Neuronal stem cell (in vitro differentiated cells): ENCODE data around the gene MVD.
A peak's percentile ranks its signal among the peaks of the same experiment; 100 is the strongest.

Experiments
- DNase-seq: peaks from one replicate; pipeline ENCODE4 v3.0.0-alpha.2; 2013; ENCODE audit warnings: low spot score
- H2AFZ ChIP-seq: one replicate; pipeline ENCODE4 v1.6.1; 2013; ENCODE audit warnings: mild to moderate bottlenecking, low read length, inconsistent platforms
- H2AK5ac ChIP-seq: 2 replicates; pipeline ENCODE4 v1.6.1; 2013; ENCODE audit warnings: low read depth, mild to moderate bottlenecking, inconsistent platforms, low read length, moderate library complexity, mixed read lengths
- H2BK120ac ChIP-seq: 2 replicates; pipeline ENCODE4 v1.6.1; 2013; ENCODE audit warnings: low read depth, mild to moderate bottlenecking, inconsistent platforms, low read length, moderate library complexity, mixed read lengths
- H2BK12ac ChIP-seq: one replicate; pipeline ENCODE4 v1.6.1; 2013; ENCODE audit warnings: low read length, inconsistent platforms
- H2BK15ac ChIP-seq: 2 replicates; pipeline ENCODE4 v1.6.1; 2013; ENCODE audit warnings: mild to moderate bottlenecking, low read length, inconsistent platforms, mixed read lengths
- H2BK5ac ChIP-seq: one replicate; pipeline ENCODE4 v1.6.1; 2013; ENCODE audit warnings: inconsistent platforms, mild to moderate bottlenecking, low read length, moderate library complexity
- H3K14ac ChIP-seq: one replicate; pipeline ENCODE4 v1.6.1; 2013; ENCODE audit warnings: low read length, inconsistent platforms
- H3K18ac ChIP-seq: 2 replicates; pipeline ENCODE4 v1.6.1; 2013; ENCODE audit warnings: low read length, inconsistent platforms
- H3K23ac ChIP-seq: 2 replicates; pipeline ENCODE4 v1.6.1; 2013; ENCODE audit warnings: low read depth, mild to moderate bottlenecking, mixed read lengths, low read length, inconsistent platforms; ENCODE audit not compliant: poor library complexity
- H3K27ac ChIP-seq: replicated peaks from 3 replicates; pipeline ENCODE4 v1.5.1; 2013; ENCODE audit warnings: low read length, inconsistent platforms
- H3K27me3 ChIP-seq, 3 experiments: 2 replicates each; pipeline ENCODE4 v1.6.1; 2013; ENCODE audit warnings: low read length in 3 of 3, mild to moderate bottlenecking in 2 of 3, inconsistent platforms in 1 of 3, low read depth in 1 of 3, mixed read lengths in 1 of 3, moderate library complexity in 1 of 3; ENCODE audit not compliant: control insufficient read depth in 3 of 3, insufficient read depth in 3 of 3
- H3K36me3 ChIP-seq, 2 donors: replicated peaks in 1 of 2; 2 replicates each; pipeline ENCODE4 v1.6.1; 2013; ENCODE audit warnings: low read length in 2 of 2; ENCODE audit not compliant: control insufficient read depth in 2 of 2, insufficient read depth in 2 of 2
- H3K4ac ChIP-seq: 2 replicates; pipeline ENCODE4 v1.6.1; 2013; ENCODE audit warnings: inconsistent platforms, mild to moderate bottlenecking, low read length, moderate library complexity
- H3K4me1 ChIP-seq, 2 donors: 1 replicate in 1 of 2; 2 replicates in 1 of 2; pipeline ENCODE4 v1.6.1; 2013; ENCODE audit warnings: low read length in 2 of 2, low read depth in 1 of 2; ENCODE audit not compliant: control insufficient read depth in 2 of 2, insufficient read depth in 1 of 2
- H3K4me2 ChIP-seq: one replicate; pipeline ENCODE4 v1.6.1; 2013; ENCODE audit warnings: mild to moderate bottlenecking, low read length, inconsistent platforms; ENCODE audit not compliant: insufficient read depth, poor library complexity, severe bottlenecking
- H3K4me3 ChIP-seq, 2 donors: 2 replicates each; pipeline ENCODE4 v1.5.1; 2013; ENCODE audit warnings: low read length in 2 of 2, mild to moderate bottlenecking in 2 of 2, inconsistent platforms in 1 of 2, moderate library complexity in 1 of 2
- H3K79me1 ChIP-seq: one replicate; pipeline ENCODE4 v1.6.1; 2013; ENCODE audit warnings: low read depth, mild to moderate bottlenecking, inconsistent platforms, low read length, moderate library complexity
- H3K9ac ChIP-seq: one replicate; pipeline ENCODE4 v1.6.1; 2013; ENCODE audit warnings: mild to moderate bottlenecking, low read depth, low read length, inconsistent platforms; ENCODE audit not compliant: poor library complexity
- H3K9me3 ChIP-seq, 2 donors: replicated peaks in 1 of 2; 2 replicates each; pipeline versions ENCODE3 to v1.6.1; 2013; ENCODE audit warnings: low read length in 2 of 2, mild to moderate bottlenecking in 2 of 2, inconsistent platforms in 1 of 2, low read depth in 1 of 2, mixed read lengths in 1 of 2, moderate library complexity in 1 of 2; ENCODE audit not compliant: control insufficient read depth in 2 of 2, insufficient read depth in 1 of 2
- H4K8ac ChIP-seq: one replicate; pipeline ENCODE4 v1.6.1; 2013; ENCODE audit warnings: low read depth, mild to moderate bottlenecking, inconsistent platforms, low read length, moderate library complexity
- H4K91ac ChIP-seq: one replicate; pipeline ENCODE4 v1.6.1; 2013; ENCODE audit warnings: low read length, low read depth, mild to moderate bottlenecking, inconsistent platforms; ENCODE audit not compliant: poor library complexity
- WGBS, 2 donors: extraction: QIAGEN DNeasy Blood & Tissue Kit; methylation state at CpG; one replicate each; pipeline ENCODE4 v1.1.7; 2013; ENCODE audit warnings: missing lambda C conversion rate in 2 of 2, mixed read lengths in 1 of 2; ENCODE audit not compliant: insufficient read length in 2 of 2, insufficient replicate concordance in 1 of 2; ENCODE audit errors: extremely low coverage in 2 of 2; 5-methylcytosine and 5-hydroxymethylcytosine counted together

MVD gene

DNA sequence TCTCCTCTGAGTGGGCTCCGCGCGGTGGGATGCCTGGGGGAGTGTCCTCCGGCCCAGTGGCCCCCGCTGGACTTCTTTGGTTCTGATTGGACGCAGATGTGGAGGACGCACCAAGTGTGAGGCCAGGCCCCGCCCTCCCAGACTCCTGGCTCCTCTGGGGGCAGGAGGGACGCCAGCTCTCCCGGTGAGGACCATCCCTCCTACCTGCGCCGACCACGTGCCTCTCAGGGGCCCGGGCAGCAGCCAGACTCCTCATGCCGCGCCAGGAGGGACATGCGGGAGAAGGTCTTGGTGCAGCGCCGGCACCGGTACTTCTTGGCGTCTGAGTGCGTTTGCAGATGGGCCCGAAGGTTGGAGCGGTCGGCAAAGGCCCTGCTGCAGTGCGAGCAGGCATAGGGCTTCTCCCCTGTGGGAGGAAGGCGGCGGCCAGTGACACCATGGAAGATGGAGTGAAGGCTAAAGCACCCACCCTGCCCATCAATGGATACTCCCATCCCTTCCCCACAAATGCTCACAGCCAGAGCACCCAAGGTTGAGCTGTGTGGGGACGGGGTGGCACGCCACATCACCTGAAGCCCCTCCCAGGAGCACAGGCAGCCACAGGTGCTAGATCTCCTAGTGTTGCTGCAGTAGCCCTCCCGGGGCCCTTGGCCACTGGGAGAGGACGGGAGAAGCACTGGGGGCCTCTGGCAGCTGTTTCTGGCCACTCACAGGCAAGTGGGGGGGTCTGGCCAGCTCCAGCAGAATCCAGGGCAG, 15.5 kb upstream of the MVD start:
- no peak overlapping the region for H4K8ac ChIP-seq
- H2BK5ac ChIP-seq: no peak overlapping the region
- H4K91ac ChIP-seq: no peak overlapping the region
- H3K36me3 ChIP-seq: no peaks in the 10 kb centered on the region
- no peak overlapping the region for H2BK12ac ChIP-seq
- no peak overlapping the region for H3K9ac ChIP-seq
- DNase-seq: no peak
- peak overlapping the region; percentile 8 for H2AK5ac ChIP-seq
- no peaks in the 10 kb centered on the region for H3K79me1 ChIP-seq
- no peak overlapping the region for H3K4ac ChIP-seq
- no peak overlapping the region for H2BK120ac ChIP-seq
- H2AFZ ChIP-seq: no peak overlapping the region
- peak overlapping the region; percentile 72 for H3K18ac ChIP-seq
- no peak overlapping the region for H2BK15ac ChIP-seq
- H3K4me3 ChIP-seq: no peak overlapping the region
- no peaks in the 10 kb centered on the region for H3K27me3 ChIP-seq
- no CpG with 5 or more reads among the region's 32 CpGs for WGBS, 2 donors
- no peak overlapping the region for H3K27ac ChIP-seq
- H3K9me3 ChIP-seq: no peaks in the 10 kb centered on the region
- no peak overlapping the region for H3K4me2 ChIP-seq
- no peak overlapping the region for H3K23ac ChIP-seq
- no peak overlapping the region for H3K14ac ChIP-seq
- H3K4me1 ChIP-seq: peaks cover 4% of the 10 kb centered on the region in 2 donors

DNA sequence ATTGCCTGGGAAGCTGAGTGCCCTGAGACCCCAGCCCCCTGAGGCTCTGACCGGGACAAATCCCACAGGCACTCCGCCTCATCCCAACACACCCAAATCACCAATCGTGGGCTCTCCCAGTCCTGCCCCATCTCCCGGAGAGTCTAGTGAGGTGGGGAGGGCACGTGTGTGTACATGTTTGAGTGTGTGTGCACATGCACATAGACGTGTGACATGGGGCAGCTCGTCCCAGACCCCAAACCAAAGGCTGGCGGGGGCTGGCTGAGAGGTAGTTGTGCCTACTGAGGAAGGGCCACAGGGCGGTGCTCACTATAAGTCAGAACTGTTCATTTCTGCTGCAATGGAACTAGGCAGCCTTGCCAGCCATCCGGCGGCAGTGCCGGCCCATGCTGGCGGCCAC, 14.8 kb upstream of the MVD start:
- Histone ChIP-seq H3K27ac (no peak overlapping the region), H3K4ac (no peak overlapping the region), H3K9ac (no peak overlapping the region), H3K4me2 (no peak overlapping the region), H2BK15ac (no peak overlapping the region), H3K27me3 (no peaks in the 10 kb centered on the region), H2BK5ac (peak overlapping the region; percentile 78), H3K23ac (no peak overlapping the region), H2BK120ac (no peak overlapping the region), H2BK12ac (no peak overlapping the region), H3K4me1 (peaks cover 4% of the 10 kb centered on the region in 2 donors), H4K91ac (no peak overlapping the region), H3K14ac (no peak overlapping the region), H4K8ac (no peak overlapping the region), H3K79me1 (no peaks in the 10 kb centered on the region), H3K9me3 (no peaks in the 10 kb centered on the region), H2AFZ (no peak overlapping the region), H2AK5ac (peak overlapping the region; percentile 8), H3K18ac (no peak overlapping the region), H3K36me3 (no peaks in the 10 kb centered on the region), H3K4me3 (no peak overlapping the region)
- no CpG with 5 or more reads among the region's 13 CpGs for WGBS, 2 donors
- no peak for DNase-seq

DNA sequence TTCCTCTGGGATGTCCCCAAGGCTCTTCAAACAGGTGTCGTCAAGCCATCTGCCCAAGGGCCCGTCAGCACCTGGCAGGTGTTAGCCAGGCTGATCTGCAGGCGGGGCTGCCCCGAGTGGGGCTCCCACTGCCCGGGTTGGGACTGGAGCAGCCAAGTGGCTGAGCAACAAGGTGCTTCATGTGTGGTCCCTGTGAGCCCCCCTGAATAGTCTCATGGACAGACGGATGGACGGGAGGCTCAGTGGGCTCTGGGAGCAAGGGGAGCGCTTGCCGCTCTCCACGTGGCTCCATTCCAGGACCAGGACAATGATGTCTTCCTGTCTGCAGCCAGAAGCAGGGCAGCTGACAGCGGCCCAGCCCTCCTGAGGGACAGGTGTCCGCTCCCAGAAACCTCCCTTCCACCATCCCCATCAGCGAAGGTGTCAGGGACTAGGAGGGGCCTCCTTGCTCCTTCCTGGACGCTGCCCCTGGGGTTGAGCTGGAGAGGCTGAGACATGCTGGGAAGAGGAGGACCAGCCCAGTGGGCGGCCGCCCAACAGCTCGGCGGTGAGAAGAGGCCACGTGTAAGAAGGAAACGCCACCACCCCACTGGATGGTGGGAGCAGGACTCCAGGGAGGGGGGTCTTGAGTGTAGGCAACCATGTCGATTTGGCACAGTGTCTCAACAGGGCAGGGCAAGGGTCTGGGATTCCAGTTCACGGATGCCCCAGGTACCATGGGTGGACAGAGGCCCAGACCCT, 13.8 kb upstream of the MVD start:
- Histone ChIP-seq H3K23ac (peak overlapping the region; percentile 55), H3K27ac (no peak overlapping the region), H3K36me3 (no peaks in the 10 kb centered on the region), H3K4me1 (peaks cover 3 to 6% of the 10 kb centered on the region in 2 donors), H3K27me3 (no peaks in the 10 kb centered on the region), H2AFZ (no peak overlapping the region), H4K91ac (no peak overlapping the region), H2BK12ac (no peak overlapping the region), H3K9ac (no peak overlapping the region), H3K14ac (no peak overlapping the region), H2BK15ac (peak overlapping the region; percentile 17), H3K4me2 (no peak overlapping the region), H3K4ac (peak overlapping the region; percentile 23), H2AK5ac (peak overlapping the region; percentile 63), H2BK120ac (no peak overlapping the region), H2BK5ac (no peak overlapping the region), H3K79me1 (peaks cover 3% of the 10 kb centered on the region), H3K9me3 (no peaks in the 10 kb centered on the region), H3K18ac (peak overlapping the region; percentile 38), H4K8ac (peak overlapping the region; percentile 43), H3K4me3 (no peak overlapping the region)
- WGBS, 2 donors: no CpG with 5 or more reads among the region's 22 CpGs
- no peak for DNase-seq

DNA sequence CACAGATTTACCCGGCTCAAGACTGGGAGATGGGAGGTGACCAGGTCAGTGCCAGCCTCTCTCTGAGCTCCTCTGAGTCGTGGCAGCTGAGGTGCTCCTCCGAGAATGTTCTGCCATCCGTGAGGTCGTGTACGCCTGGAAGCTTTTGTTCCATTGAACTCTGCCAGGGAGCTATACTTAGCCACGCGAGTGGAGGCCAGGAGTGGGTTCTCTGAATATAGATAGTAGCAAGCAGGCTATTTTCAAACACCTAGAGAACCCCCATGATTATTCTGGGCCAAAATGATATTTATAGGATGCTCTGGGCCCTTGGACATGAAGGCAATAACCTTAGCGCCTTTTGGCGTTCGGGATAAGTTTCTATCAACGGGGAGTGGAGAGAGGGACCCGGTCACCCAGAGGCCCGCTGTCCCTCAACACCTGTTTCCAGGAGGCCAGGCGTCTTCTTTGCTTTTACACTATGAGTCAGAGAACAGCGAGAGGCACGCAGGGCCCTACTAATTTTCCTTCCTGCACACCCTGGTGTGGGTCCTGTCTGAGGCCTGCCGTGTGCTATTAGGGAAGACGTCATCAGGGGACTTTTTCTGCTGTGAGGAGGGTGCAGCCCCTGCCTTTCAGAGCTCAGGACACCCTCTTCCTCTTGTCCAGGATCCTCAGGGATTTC, 11.0 kb upstream of the MVD start:
- no CpG with 5 or more reads among the region's 19 CpGs for WGBS, 2 donors
- H3K18ac ChIP-seq: no peak overlapping the region
- H2BK120ac ChIP-seq: no peak overlapping the region

More for the DNA sequence above, 11.0 kb upstream of the MVD start:
- Histone ChIP-seq H3K27ac (no peak overlapping the region), H3K79me1 (peaks cover 3% of the 10 kb centered on the region), H3K9me3 (no peaks in the 10 kb centered on the region), H3K4me2 (no peak overlapping the region), H2BK12ac (no peak overlapping the region), H3K27me3 (no peaks in the 10 kb centered on the region), H3K9ac (no peak overlapping the region), H2BK5ac (peak overlapping the region; percentile 48), H2AFZ (no peak overlapping the region), H3K36me3 (no peaks in the 10 kb centered on the region), H3K23ac (no peak overlapping the region), H3K14ac (no peak overlapping the region), H3K4ac (no peak overlapping the region), H2AK5ac (no peak overlapping the region), H2BK15ac (no peak overlapping the region), H4K8ac (no peak overlapping the region), H3K4me3 (no peak overlapping the region), H3K4me1 (peaks cover 0 to 2% of the 10 kb centered on the region in 2 donors), H4K91ac (no peak overlapping the region)
- no peak for DNase-seq
